C4-2B (cell line): ENCODE results near the gene HEPHL1.

Experiments
- H3K27ac ChIP-seq: fragments of 450-650 bp; 2 replicates; pipeline ENCODE4 v1.5.1; 2017
- ZFX ChIP-seq: fragments of 450-650 bp; IDR thresholded peaks from 2 replicates; pipeline ENCODE4 v1.6.1; 2017
- TF ChIP-seq, protein P1 (sequence below): fragments of 450-650 bp; conservative IDR thresholded peaks from 2 replicates; pipeline ENCODE4 v1.5.1; 2017; ENCODE audit warnings: mild to moderate bottlenecking

The HEPHL1 gene

DNA sequence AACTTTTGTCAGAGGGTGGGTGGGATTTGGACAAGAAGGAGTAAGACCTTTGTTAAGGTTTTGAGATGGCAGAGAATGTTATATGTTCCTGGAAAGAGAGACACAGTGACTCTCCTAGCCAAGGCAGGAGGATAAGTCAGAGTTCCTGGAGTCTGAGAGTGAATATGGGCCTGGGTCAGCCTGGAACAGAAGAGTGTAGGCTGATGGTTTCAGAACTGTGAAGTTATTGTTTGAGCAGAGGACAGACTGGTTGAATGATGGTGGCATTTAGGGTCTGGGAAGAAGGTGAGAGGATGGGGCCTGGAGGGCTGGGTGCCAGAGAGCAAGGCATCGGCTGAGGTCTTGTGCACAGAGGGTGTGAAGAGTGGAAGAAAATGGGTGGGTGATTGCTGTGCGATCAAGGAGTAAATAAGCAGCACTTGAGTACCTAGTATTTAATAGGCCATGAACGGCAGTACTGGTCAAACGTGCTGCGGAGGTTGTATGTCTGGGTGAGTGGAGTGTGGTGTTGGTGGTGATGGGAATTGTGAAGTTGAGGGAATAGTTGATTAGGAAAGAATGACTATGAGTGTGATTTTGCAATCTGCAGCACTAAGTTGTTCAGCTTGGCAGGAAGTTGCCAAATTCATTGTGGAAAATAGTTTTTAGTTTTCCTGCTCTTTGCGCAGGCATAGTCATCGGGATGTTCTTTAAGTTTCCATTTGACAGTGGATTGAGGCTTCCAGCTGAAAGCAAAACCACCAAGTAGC lies 109.3 kb downstream of the HEPHL1 start:
- H3K27ac ChIP-seq = no peak overlapping the region

DNA sequence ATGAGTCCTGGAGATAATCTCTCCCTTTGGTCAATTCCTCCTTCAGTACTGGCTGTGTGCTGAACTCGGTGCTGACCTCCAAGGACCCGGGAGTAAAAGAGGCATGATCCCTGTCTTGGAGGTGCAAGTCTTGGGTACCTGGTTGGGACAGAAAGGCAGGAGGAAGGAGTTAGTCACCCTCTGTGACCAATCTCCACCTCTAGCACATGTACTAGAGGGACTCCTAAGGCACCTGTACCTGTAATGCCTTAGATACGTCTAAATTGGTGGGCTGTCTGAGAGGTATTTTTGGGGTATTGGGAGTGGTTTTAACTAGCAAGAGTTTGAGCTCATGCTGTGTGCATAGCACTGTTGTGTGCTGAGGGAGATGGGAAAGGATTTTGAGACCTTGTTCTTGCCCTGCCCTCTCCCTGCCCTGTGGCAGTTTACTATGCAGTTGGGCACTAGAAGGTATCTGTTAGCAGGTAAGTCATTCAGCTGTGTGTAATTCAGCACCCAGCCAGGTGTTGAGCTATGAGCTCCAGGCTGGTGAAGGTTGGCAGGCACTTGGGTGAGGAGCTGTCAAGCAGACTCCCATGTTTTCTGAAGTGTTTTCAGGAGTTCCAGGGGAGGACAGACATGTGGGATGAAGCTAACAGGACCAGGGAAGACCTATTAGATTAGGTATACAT lies 110.0 kb downstream of the HEPHL1 start:
- H3K27ac ChIP-seq = no peak overlapping the region
- no peak; the same call in 1 of the 2 replicates for TF ChIP-seq ZFX
- TF ChIP-seq, protein P1, sequence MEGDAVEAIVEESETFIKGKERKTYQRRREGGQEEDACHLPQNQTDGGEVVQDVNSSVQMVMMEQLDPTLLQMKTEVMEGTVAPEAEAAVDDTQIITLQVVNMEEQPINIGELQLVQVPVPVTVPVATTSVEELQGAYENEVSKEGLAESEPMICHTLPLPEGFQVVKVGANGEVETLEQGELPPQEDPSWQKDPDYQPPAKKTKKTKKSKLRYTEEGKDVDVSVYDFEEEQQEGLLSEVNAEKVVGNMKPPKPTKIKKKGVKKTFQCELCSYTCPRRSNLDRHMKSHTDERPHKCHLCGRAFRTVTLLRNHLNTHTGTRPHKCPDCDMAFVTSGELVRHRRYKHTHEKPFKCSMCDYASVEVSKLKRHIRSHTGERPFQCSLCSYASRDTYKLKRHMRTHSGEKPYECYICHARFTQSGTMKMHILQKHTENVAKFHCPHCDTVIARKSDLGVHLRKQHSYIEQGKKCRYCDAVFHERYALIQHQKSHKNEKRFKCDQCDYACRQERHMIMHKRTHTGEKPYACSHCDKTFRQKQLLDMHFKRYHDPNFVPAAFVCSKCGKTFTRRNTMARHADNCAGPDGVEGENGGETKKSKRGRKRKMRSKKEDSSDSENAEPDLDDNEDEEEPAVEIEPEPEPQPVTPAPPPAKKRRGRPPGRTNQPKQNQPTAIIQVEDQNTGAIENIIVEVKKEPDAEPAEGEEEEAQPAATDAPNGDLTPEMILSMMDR = no peak

More for the DNA sequence above, 109.3 kb downstream of the HEPHL1 start:
- TF ChIP-seq ZFX = no peak; the same call in 1 of the 2 replicates
- TF ChIP-seq, protein P1 = no peak

DNA sequence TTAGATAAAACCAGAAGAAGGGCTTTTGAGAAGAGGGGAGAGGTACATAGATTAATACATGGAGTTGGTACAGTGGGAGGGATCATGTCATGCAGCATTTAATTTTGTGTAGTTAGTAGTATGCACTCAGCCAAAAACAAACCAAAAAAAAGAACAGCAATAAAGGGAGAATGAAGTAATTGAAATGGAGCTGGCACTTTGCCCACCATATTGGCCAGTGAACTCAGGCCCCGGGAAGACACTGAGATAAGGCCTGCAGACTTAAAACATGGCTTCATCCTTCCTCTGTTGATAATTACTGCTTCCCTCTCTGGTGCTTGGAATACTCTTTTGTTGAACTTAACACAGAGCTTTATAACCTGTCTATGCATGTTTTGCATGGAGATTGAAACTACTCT lies 110.6 kb downstream of the HEPHL1 start:
- TF ChIP-seq, protein P1 = no peak
- TF ChIP-seq ZFX = no peak
- no peak overlapping the region for H3K27ac ChIP-seq

DNA sequence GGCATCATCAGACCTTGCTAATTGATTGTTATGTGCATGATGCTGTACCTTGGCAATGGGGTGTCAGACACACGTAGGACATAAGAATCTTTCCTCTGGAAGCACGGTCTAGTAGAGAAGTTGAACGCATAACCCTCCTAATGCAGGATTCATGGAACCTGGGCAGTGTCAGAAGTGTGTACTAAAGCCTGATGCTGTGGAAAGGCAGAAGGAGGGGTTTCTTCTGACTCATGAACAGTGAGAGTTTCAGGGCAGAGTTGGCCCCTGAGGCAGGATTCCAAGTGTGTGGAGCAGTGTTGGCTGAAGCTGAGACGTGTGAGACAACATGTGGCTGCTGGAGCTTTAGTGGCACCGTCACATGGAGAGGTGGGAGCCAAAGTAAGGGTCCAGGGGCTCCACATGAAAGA lies 111.0 kb downstream of the HEPHL1 start:
- no peak overlapping the region for H3K27ac ChIP-seq
- TF ChIP-seq ZFX = no peak
- TF ChIP-seq, protein P1 = no peak

DNA sequence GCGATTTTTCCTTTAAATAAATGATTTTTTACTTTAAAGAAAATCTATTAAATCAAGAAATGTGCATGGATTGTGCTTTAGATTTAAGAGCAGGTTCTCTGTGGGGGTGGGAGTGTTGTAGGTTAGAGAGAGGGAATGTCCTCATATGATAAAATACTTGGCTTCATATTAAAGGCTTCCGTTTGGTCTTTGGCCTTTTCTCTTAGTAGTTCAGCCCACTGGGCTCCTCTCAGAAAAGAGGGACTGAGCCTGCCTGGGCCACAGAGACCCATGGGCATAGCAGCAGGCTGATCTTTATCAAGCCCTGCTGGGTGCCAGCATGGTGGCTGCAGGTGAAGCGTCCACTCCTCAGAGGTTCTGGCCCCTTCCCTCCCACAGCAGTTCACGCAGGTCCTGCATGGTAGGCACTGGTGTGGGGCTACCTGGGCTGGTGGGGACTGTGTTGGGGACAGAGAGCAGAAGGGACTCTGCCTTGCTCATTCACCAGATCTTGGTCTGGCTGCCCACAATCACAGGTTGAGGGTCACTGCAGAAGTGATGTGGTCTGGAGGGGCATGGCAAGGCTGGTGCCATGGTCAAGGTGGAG lies 111.8 kb downstream of the HEPHL1 start:
- H3K27ac ChIP-seq = no peak overlapping the region
- TF ChIP-seq ZFX = no peak
- TF ChIP-seq, protein P1 = no peak

DNA sequence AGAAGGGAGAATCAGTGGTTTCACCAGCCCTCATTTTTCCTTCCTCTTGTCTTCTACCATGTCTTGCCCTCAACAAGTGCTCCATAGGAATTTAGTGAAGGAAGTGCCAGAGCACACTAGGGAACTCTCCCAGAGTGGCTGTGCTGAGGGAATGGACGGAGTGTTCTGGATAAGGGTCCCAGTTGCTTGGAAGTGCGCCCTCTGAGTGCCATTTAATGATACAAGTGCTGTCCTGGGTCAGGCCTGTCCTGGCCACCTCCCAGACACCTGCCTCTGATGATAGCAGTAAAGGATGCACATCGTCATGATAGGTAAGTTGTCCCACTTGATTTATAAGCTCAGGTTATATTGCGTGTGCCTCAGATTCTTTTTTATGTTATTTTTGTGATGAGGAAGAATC lies 112.6 kb downstream of the HEPHL1 start:
- TF ChIP-seq ZFX = no peak
- TF ChIP-seq, protein P1 = no peak

More for the DNA sequence above, 112.6 kb downstream of the HEPHL1 start:
- no peak overlapping the region for H3K27ac ChIP-seq
